ENCODE results near the gene DENND6A.

The DENND6A gene

DNA sequence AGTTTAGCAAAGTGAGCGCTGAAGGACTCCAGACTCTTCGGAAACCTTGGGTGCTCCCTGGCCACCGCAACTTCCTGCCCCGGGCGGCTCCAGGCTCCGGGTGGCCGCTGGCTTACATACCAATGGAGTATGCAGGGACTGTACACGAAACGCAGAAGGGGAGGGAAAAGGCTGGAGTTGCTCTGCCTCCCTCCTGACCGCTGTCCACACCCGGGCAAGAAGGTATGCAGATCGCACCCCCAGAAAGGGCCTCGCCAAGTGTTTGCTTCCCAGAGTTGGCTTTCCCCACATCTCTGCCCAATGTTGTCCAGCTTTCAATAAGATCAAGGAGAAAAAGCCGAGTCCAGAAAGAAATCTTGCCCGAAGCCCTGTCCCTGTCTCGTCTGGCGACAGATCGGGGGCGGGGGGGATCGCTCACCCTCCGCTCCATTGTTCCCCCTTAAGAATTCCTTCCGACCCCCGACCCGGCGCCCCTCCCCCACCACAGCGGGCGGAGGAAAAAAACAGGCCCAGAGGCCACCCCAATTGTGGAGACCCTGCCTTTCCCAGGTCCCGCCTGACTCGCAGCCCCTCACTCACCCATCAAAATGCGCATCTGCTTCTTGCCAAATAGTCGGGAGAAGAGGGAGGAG is 96.3 kb downstream of the DENND6A start:
- H3K27me3 ChIP-seq (ENCODE audit: insufficient read depth, poor library complexity, severe bottlenecking) = no peaks in the 10 kb centered on the region
- H3K4me3 ChIP-seq (ENCODE audit: severe bottlenecking) = peak overlapping the region; percentile 86
- TF ChIP-seq, protein P1, sequence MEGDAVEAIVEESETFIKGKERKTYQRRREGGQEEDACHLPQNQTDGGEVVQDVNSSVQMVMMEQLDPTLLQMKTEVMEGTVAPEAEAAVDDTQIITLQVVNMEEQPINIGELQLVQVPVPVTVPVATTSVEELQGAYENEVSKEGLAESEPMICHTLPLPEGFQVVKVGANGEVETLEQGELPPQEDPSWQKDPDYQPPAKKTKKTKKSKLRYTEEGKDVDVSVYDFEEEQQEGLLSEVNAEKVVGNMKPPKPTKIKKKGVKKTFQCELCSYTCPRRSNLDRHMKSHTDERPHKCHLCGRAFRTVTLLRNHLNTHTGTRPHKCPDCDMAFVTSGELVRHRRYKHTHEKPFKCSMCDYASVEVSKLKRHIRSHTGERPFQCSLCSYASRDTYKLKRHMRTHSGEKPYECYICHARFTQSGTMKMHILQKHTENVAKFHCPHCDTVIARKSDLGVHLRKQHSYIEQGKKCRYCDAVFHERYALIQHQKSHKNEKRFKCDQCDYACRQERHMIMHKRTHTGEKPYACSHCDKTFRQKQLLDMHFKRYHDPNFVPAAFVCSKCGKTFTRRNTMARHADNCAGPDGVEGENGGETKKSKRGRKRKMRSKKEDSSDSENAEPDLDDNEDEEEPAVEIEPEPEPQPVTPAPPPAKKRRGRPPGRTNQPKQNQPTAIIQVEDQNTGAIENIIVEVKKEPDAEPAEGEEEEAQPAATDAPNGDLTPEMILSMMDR (IDR thresholded peaks at IDR 0.05; ENCODE audit: poor library complexity, severe bottlenecking) = no peak
- peaks cover 23% of the 10 kb centered on the region for H3K4me1 ChIP-seq (ENCODE audit: insufficient read depth, poor library complexity, severe bottlenecking)
- DNase-seq (ENCODE audit: low spot score) (peak; percentile 83), ATAC-seq (ENCODE audit: low read depth) (peak; percentile 51)
- peak overlapping the region; percentile 93 for H3K27ac ChIP-seq (ENCODE audit: poor library complexity, severe bottlenecking)
- H3K9me3 ChIP-seq (ENCODE audit: severe bottlenecking) = no peaks in the 10 kb centered on the region
- peaks cover 44% of the 10 kb centered on the region for H3K36me3 ChIP-seq (ENCODE audit: low read depth)

DNA sequence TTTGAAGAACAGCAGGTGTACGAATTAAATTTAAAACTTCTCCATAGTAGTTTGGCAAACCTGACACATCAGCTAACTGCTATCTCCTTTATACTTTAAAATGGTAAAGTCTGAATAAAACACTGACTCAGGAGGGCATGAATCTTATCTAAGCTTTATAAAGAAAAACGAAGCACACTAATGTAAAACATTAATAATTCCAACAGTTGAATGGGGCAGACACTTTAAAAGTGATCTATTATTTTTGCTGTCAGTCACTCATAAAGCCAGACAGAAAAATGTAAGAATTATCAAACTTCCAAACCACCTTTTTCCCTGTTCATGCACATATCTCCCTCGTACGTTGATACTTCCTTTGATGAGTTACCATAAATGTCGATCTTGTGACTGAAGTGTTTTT is 98.3 kb downstream of the DENND6A start:
- H3K27me3 ChIP-seq (ENCODE audit: insufficient read depth, poor library complexity, severe bottlenecking) = no peaks in the 10 kb centered on the region
- peaks cover 23% of the 10 kb centered on the region for H3K4me1 ChIP-seq (ENCODE audit: insufficient read depth, poor library complexity, severe bottlenecking)
- TF ChIP-seq, protein P1 (IDR thresholded peaks at IDR 0.05; ENCODE audit: poor library complexity, severe bottlenecking) = no peak
- H3K9me3 ChIP-seq (ENCODE audit: severe bottlenecking) = no peaks in the 10 kb centered on the region
- peak overlapping the region; percentile 86 for H3K4me3 ChIP-seq (ENCODE audit: severe bottlenecking)
- ATAC-seq (ENCODE audit: low read depth) = no peak
- DNase-seq (ENCODE audit: low spot score) = no peak
- H3K27ac ChIP-seq (ENCODE audit: poor library complexity, severe bottlenecking) = peak overlapping the region; percentile 93
- H3K36me3 ChIP-seq (ENCODE audit: low read depth) = peaks cover 57% of the 10 kb centered on the region

DNA sequence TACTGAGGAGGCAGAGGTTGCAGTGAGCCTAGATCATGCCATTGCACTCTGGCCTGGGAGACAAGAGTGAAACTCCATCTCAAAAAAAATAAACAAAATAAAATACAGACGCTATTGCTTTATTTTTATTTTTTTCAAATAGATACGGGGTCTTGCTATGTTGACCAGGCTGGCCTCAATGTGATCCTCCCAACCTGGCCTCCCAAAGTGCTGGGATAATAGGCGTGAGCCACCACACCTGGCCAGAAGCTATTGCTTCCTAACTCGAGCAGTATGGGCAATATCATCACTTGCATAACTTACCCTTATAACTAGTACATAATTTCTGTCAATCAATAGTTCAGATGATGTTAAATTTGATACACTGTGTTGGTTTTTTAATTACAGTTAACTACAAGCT is 98.7 kb downstream of the DENND6A start:
- H3K27ac ChIP-seq (ENCODE audit: poor library complexity, severe bottlenecking) = no peak overlapping the region
- ATAC-seq (ENCODE audit: low read depth) (no peak), DNase-seq (ENCODE audit: low spot score) (no peak)
- H3K4me1 ChIP-seq (ENCODE audit: insufficient read depth, poor library complexity, severe bottlenecking) = peaks cover 23% of the 10 kb centered on the region
- H3K4me3 ChIP-seq (ENCODE audit: severe bottlenecking) = no peak overlapping the region
- peaks cover 60% of the 10 kb centered on the region for H3K36me3 ChIP-seq (ENCODE audit: low read depth)
- no peaks in the 10 kb centered on the region for H3K9me3 ChIP-seq (ENCODE audit: severe bottlenecking)
- TF ChIP-seq, protein P1 (IDR thresholded peaks at IDR 0.05; ENCODE audit: poor library complexity, severe bottlenecking) = no peak
- H3K27me3 ChIP-seq (ENCODE audit: insufficient read depth, poor library complexity, severe bottlenecking) = no peaks in the 10 kb centered on the region

DNA sequence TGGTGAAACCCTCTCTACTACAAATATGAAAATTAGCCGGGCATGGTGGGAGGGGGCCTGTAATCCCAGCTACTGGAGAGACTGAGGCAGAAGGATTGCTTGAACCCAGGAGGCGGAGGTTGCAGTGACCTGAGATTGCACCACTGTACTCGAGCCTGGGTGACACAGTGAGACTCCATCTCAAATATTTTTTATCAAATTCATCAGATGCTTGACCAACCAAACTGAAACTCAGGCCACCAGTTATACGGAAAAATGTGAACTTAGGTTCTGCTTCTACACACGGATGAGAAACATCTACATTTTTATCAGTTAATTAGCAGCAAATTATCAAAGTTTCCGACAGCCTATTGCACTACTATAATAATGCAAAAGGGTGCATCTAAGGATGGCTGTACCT is 100.6 kb downstream of the DENND6A start:
- H3K27ac ChIP-seq (ENCODE audit: poor library complexity, severe bottlenecking) = no peak overlapping the region
- H3K4me1 ChIP-seq (ENCODE audit: insufficient read depth, poor library complexity, severe bottlenecking) = peaks cover 23% of the 10 kb centered on the region
- TF ChIP-seq, protein P1 (IDR thresholded peaks at IDR 0.05; ENCODE audit: poor library complexity, severe bottlenecking) = no peak
- ATAC-seq (ENCODE audit: low read depth) = no peak
- H3K27me3 ChIP-seq (ENCODE audit: insufficient read depth, poor library complexity, severe bottlenecking) = no peaks in the 10 kb centered on the region
- H3K9me3 ChIP-seq (ENCODE audit: severe bottlenecking) = no peaks in the 10 kb centered on the region
- no peak for DNase-seq (ENCODE audit: low spot score)
- no peak overlapping the region for H3K4me3 ChIP-seq (ENCODE audit: severe bottlenecking)
- H3K36me3 ChIP-seq (ENCODE audit: low read depth) = peaks cover 69% of the 10 kb centered on the region

DNA sequence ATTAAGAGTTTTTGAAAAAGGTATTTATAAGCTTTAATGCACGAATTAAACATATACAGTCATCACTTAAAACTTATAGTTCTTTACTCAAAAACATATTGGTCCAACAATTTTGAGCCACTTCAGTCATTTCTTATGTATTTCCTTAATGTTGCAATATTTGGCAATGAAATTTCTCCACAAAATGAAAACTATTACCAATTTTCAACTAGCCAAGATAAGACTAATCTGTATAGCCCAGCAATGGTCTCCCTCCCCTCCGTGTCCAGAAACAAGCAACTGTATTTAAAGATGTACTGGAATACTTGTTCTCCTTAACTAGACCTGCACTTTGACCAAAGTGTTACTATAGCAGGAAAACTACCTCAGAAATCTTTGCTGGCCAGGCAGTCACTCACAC is 105.0 kb downstream of the DENND6A start:
- H3K9me3 ChIP-seq (ENCODE audit: severe bottlenecking) = no peaks in the 10 kb centered on the region
- no peak overlapping the region for H3K27ac ChIP-seq (ENCODE audit: poor library complexity, severe bottlenecking)
- H3K4me1 ChIP-seq (ENCODE audit: insufficient read depth, poor library complexity, severe bottlenecking) = peaks cover 12% of the 10 kb centered on the region
- TF ChIP-seq, protein P1 (IDR thresholded peaks at IDR 0.05; ENCODE audit: poor library complexity, severe bottlenecking) = no peak
- H3K4me3 ChIP-seq (ENCODE audit: severe bottlenecking) = no peak overlapping the region
- DNase-seq (ENCODE audit: low spot score) = no peak
- ATAC-seq (ENCODE audit: low read depth) = no peak
- no peaks in the 10 kb centered on the region for H3K27me3 ChIP-seq (ENCODE audit: insufficient read depth, poor library complexity, severe bottlenecking)
- H3K36me3 ChIP-seq (ENCODE audit: low read depth) = peaks cover 71% of the 10 kb centered on the region

Measured in RWPE2 (cell line).